Kidney (tissue), 14 donors: ENCODE measurements around the gene AHNAK. TPM values are rescaled to one million over a fixed set of nuclear protein-coding genes. Genes with fewer than 3 reads are reported as not detected.
"Not testable (repeated sequence)": the region's sequence is repeated elsewhere in the genome, so short reads cannot be mapped to it uniquely, and the experiment has no call there.

Source experiments
- DNase-seq, 5 donors: peaks; one replicate each; pipeline ENCODE4 v3.0.0-alpha.2; 2013 to 2020
- FAIRE-seq: peaks from 2 replicates; lab custom pipeline; 2012; peaks lifted over from hg19 to GRCh38; lab: Jason Lieb, UNC
- H3K27ac ChIP-seq, 2 donors: one replicate each; pipeline ENCODE4 v1.7.0; 2013; ENCODE audit warnings: low read depth in 2 of 2, low read length in 2 of 2, inconsistent platforms in 1 of 2
- H3K27me3 ChIP-seq: one replicate; pipeline ENCODE4 v1.7.1; 2013; ENCODE audit warnings: low read length, inconsistent platforms; ENCODE audit not compliant: control insufficient read depth, insufficient read depth
- H3K36me3 ChIP-seq, 3 donors: one replicate each; pipeline versions ENCODE4 v1.7.0 to v1.7.1; 2013; ENCODE audit warnings: low read length in 3 of 3, control low read depth in 1 of 3, inconsistent platforms in 1 of 3; ENCODE audit not compliant: insufficient read depth in 3 of 3, control insufficient read depth in 2 of 3
- H3K4me1 ChIP-seq, 3 donors: one replicate each; pipeline versions ENCODE4 v1.7.0 to v1.7.1; 2013; ENCODE audit warnings: low read length in 3 of 3, inconsistent platforms in 1 of 3, low read depth in 1 of 3; ENCODE audit not compliant: control insufficient read depth in 2 of 3, insufficient read depth in 2 of 3
- H3K4me3 ChIP-seq, 3 donors: one replicate each; pipeline versions ENCODE4 v1.7.0 to v1.8.1; 2013; ENCODE audit warnings: low read length in 3 of 3, control low read depth in 1 of 3, inconsistent platforms in 1 of 3
- H3K9ac ChIP-seq, 3 donors: one replicate each; pipeline versions ENCODE4 v1.7.0 to v1.7.1; 2013; ENCODE audit warnings: low read length in 3 of 3, control low read depth in 1 of 3, inconsistent platforms in 1 of 3
- H3K9me3 ChIP-seq, 3 donors: one replicate each; pipeline versions ENCODE4 v1.7.0 to v1.7.1; 2013; ENCODE audit warnings: low read length in 3 of 3, control low read depth in 1 of 3, inconsistent platforms in 1 of 3; ENCODE audit not compliant: control insufficient read depth in 2 of 3, insufficient read depth in 1 of 3
- CTCF ChIP-seq: IDR thresholded peaks from 3 replicates; pipeline ENCODE4 v1.5.1; 2012; ENCODE audit warnings: mild to moderate bottlenecking, moderate library complexity, borderline replicate concordance; ENCODE audit not compliant: insufficient read depth; ENCODE audit errors: extremely low read depth
- intact Hi-C: fragments of 100-400 bp; cut with DNase I; formaldehyde crosslinking; loops from one replicate; pipeline ENCODE4 v1.11.1; 2022
- polyA plus RNA-seq: library from polyadenylated mRNA; stranded (reverse); fragments of 350-450 nt; fragmentation: Illumina TruSeq; extraction: RNeasy Lipid Tissue Mini Kit (QIAGEN cat#74804); gene quantifications from one replicate; pipeline ENCODE4 v1.2.3, GENCODE V29; 2014; ENCODE audit warnings: low read depth, low replicate concordance; ENCODE audit not compliant: insufficient read depth
- total RNA-seq: library from RNA; stranded (reverse); fragmentation: NEBNext Ultra II Directional; extraction: Animal tissue kit (Norgen Biotek cat#: 25700); gene quantifications from one replicate; pipeline ENCODE4 v1.2.1, GENCODE V29; 2021
- donor health status: control.
- donor health status: control.
- donor health status: control.
- donor health status: control.
- donor health status: control.
- donor health status: DM: yes; HTN: yes; CAD: no.
- donor health status: Normal renal cell carcinoma (clear cell type).

The AHNAK gene
- total and polyA plus RNA-seq, 2 donors from 2014 or later: 36.6 to 700 TPM

- no peak for TF ChIP-seq CTCF
- H3K27me3 ChIP-seq: no peaks in the 10 kb centered on the region
- no peak overlapping the region for H3K27ac ChIP-seq
- no peak overlapping the region for H3K4me3 ChIP-seq
- intact Hi-C loops: no loop called here
- H3K9me3 ChIP-seq: no peaks in the 10 kb centered on the region
- no peaks in the 10 kb centered on the region for H3K4me1 ChIP-seq
- FAIRE-seq (no peak), DNase-seq (no peak)
- no peak overlapping the region for H3K9ac ChIP-seq
- H3K36me3 ChIP-seq: no peaks in the 10 kb centered on the region
Observed at GRCh38 chr11:62450543-62451240, 95.9 kb downstream of the AHNAK start.

GRCh38 chr11:62449912-62450311 lies 96.7 kb downstream of the AHNAK start:
- H3K9ac ChIP-seq, H3K4me1 ChIP-seq, DNase-seq, H3K4me3 ChIP-seq, FAIRE-seq, intact Hi-C loops, H3K9me3 ChIP-seq, H3K27ac ChIP-seq, H3K27me3 ChIP-seq, H3K36me3 ChIP-seq: not testable (repeated sequence)

- no peak overlapping the region for H3K4me3 ChIP-seq
- intact Hi-C loops: no loop called here
- DNase-seq: no peak
- no peaks in the 10 kb centered on the region for H3K27me3 ChIP-seq
- H3K9me3 ChIP-seq: no peaks in the 10 kb centered on the region
- H3K4me1 ChIP-seq: peaks cover 4 to 6% (median 5%) of the 10 kb centered on the region in 3 donors
- H3K9ac ChIP-seq: no peak overlapping the region
- TF ChIP-seq CTCF: no peak
- no peak for FAIRE-seq
- no peaks in the 10 kb centered on the region for H3K36me3 ChIP-seq
- H3K27ac ChIP-seq: no peak overlapping the region
Observed at GRCh38 chr11:62449451-62449851, 97.2 kb downstream of the AHNAK start.

- intact Hi-C loops: no loop called here
- DNase-seq (no peak), FAIRE-seq (no peak)
- peaks cover 6 to 8% (median 7%) of the 10 kb centered on the region in 3 donors for H3K4me1 ChIP-seq
- H3K27me3 ChIP-seq: no peaks in the 10 kb centered on the region
- H3K9ac ChIP-seq: no peak overlapping the region
- H3K27ac ChIP-seq: no peak overlapping the region
- no peak for TF ChIP-seq CTCF
- no peaks in the 10 kb centered on the region for H3K9me3 ChIP-seq
- no peak overlapping the region for H3K4me3 ChIP-seq
- H3K36me3 ChIP-seq: no peaks in the 10 kb centered on the region
Observed at GRCh38 chr11:62446091-62446490, 100.5 kb downstream of the AHNAK start.
